Measurements from ENCODE around the gene ABCA2.
"Not testable (repeated sequence)": the region's sequence is repeated elsewhere in the genome, so short reads cannot be mapped to it uniquely, and the experiment has no call there.

ABCA2 gene

DNA sequence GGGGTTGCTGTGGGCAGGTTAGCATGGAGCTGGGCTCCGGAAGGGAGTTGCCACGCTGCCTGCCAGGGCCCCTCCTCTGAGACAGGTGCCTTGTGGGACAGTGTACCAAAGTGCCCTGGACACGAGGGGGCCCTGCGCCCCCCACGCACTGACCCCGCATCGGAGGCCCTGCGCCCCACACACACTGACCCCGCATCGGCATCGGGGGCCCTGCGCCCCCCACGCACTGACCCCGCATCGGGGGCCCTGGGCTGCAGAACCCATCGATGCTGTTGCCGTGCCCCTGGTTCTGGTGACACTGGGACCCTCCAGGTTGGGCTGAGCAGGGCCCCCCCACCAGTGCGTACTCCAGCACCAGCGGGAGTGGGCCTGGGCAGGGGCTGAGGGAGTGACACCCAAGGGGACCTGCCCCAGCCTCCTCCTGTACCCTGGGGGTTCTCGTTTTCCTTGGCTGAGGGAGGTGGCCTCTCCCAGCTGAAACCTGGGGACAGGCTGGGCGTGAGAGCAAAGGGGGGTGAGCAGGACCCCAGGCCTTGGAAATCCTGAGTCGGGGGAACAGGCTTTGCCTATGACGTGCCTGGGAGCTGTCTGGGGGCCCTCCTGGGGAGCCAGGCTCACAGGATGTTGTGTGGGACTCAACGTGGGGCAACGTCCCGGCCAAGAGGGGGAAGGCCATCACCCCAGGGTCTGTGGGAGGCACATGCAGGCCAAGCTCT is 35.4 kb upstream of the ABCA2 start:
- TF ChIP-seq, protein P1, sequence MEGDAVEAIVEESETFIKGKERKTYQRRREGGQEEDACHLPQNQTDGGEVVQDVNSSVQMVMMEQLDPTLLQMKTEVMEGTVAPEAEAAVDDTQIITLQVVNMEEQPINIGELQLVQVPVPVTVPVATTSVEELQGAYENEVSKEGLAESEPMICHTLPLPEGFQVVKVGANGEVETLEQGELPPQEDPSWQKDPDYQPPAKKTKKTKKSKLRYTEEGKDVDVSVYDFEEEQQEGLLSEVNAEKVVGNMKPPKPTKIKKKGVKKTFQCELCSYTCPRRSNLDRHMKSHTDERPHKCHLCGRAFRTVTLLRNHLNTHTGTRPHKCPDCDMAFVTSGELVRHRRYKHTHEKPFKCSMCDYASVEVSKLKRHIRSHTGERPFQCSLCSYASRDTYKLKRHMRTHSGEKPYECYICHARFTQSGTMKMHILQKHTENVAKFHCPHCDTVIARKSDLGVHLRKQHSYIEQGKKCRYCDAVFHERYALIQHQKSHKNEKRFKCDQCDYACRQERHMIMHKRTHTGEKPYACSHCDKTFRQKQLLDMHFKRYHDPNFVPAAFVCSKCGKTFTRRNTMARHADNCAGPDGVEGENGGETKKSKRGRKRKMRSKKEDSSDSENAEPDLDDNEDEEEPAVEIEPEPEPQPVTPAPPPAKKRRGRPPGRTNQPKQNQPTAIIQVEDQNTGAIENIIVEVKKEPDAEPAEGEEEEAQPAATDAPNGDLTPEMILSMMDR (IDR thresholded peaks at IDR 0.05; ENCODE audit: borderline replicate concordance, control extremely low read depth, extremely low read depth, insufficient read depth, missing control alignments): no peak
- no peak for DNase-seq (ENCODE audit: low spot score)
- in situ Hi-C loops (cut with MboI; ENCODE audit: low sequenced_read_pairs, unreplicated experiment): no loop called here

- DNase-seq (ENCODE audit: low spot score); in situ Hi-C loops (cut with MboI; ENCODE audit: low sequenced_read_pairs, unreplicated experiment): not testable (repeated sequence)
Measured at GRCh38 chr9:137062798-137063197, 34.8 kb upstream of the ABCA2 start.

DNA sequence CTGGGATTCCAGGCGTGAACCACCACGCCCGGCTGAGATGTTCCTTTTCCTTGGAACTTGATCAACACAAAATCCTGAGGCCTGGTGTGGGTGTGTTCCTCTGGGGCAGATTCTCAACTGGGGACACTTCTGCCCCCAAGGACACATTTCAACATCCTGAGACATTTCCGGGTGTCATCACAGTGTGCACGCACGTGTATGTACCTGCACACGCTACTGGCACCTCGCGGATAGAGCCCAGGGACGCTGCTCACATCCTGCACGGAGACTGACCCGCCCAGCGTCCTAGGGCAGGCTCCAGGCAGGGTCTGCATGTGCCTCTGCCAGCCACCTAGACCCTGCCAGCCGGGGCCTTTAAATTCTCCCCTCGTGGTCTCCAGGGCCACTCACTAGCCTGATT is 34.3 kb upstream of the ABCA2 start:
- DNase-seq (ENCODE audit: low spot score): no peak
- TF ChIP-seq, protein P1 (IDR thresholded peaks at IDR 0.05; ENCODE audit: borderline replicate concordance, control extremely low read depth, extremely low read depth, insufficient read depth, missing control alignments): no peak
- in situ Hi-C loops (cut with MboI; ENCODE audit: low sequenced_read_pairs, unreplicated experiment): no loop called here

GRCh38 chr9:137058521-137059234 is 30.6 kb upstream of the ABCA2 start:
- in situ Hi-C loops (cut with MboI; ENCODE audit: low sequenced_read_pairs, unreplicated experiment): no loop called here
- DNase-seq (ENCODE audit: low spot score): no peak

DNA sequence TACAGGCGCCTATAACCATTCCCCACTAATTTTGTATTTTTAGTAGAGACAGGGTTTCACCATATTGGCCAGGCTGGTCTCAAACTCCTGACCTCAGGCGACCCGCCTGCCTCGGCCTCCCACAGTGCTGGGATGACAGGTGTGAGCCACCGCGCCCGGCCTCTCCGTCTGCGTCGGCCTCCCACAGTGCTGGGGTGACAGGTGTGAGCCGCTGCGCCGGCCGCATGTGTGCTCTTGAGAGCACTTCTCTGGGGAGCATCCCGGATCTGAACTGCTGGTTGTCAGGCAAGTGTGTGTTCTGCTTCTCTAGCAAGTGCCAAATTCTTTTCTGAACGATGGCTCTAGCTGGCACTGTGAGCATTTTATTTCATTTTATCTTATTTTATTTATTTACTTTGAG is 29.5 kb upstream of the ABCA2 start:
- in situ Hi-C loops (cut with MboI; ENCODE audit: low sequenced_read_pairs, unreplicated experiment): no loop called here
- TF ChIP-seq, protein P1 (IDR thresholded peaks at IDR 0.05; ENCODE audit: borderline replicate concordance, control extremely low read depth, extremely low read depth, insufficient read depth, missing control alignments): no peak
- no peak for DNase-seq (ENCODE audit: low spot score)

More at GRCh38 chr9:137058521-137059234, 30.6 kb upstream of the ABCA2 start:
- TF ChIP-seq, protein P1 (IDR thresholded peaks at IDR 0.05; ENCODE audit: borderline replicate concordance, control extremely low read depth, extremely low read depth, insufficient read depth, missing control alignments): no peak

- in situ Hi-C loops (cut with MboI; ENCODE audit: low sequenced_read_pairs, unreplicated experiment): no loop called here
- no peak for DNase-seq (ENCODE audit: low spot score)
- TF ChIP-seq, protein P1 (IDR thresholded peaks at IDR 0.05; ENCODE audit: borderline replicate concordance, control extremely low read depth, extremely low read depth, insufficient read depth, missing control alignments): no peak
Measured at GRCh38 chr9:137056739-137057415, 28.8 kb upstream of the ABCA2 start.
